IPS-15b (cell line): ENCODE results near the gene IRF2BP2.
A peak's percentile ranks its signal among the peaks of the same experiment; 100 is the strongest.

Source experiments
- H3K27me3 ChIP-seq: one replicate; pipeline ENCODE4 v1.6.1; 2013; ENCODE audit warnings: low read length; ENCODE audit not compliant: control insufficient read depth, insufficient read depth
- H3K36me3 ChIP-seq: one replicate; pipeline ENCODE4 v1.6.1; 2013; ENCODE audit warnings: low read length; ENCODE audit not compliant: control insufficient read depth, insufficient read depth
- H3K4me1 ChIP-seq: one replicate; pipeline ENCODE4 v1.6.1; 2013; ENCODE audit warnings: mild to moderate bottlenecking, low read length; ENCODE audit not compliant: control insufficient read depth, insufficient read depth
- H3K4me3 ChIP-seq: one replicate; pipeline ENCODE4 v1.5.1; 2013; ENCODE audit warnings: low read depth, low read length
- H3K9ac ChIP-seq: one replicate; pipeline ENCODE4 v1.6.1; 2013; ENCODE audit warnings: low read depth, mild to moderate bottlenecking, low read length
- H3K9me3 ChIP-seq: one replicate; pipeline ENCODE4 v1.6.1; 2013; ENCODE audit warnings: mild to moderate bottlenecking, low read length; ENCODE audit not compliant: control insufficient read depth, insufficient read depth

The IRF2BP2 gene

GRCh38 chr1:234610666-234611224 is 767 bp upstream of the IRF2BP2 start:
- Histone ChIP-seq H3K9ac (peak overlapping the region; percentile 81), H3K27me3 (no peaks in the 10 kb centered on the region), H3K4me3 (peak overlapping the region; percentile 74), H3K9me3 (no peaks in the 10 kb centered on the region), H3K36me3 (peaks cover 9% of the 10 kb centered on the region), H3K4me1 (peaks cover 17% of the 10 kb centered on the region)

- Histone ChIP-seq H3K36me3 (peaks cover 9% of the 10 kb centered on the region), H3K4me1 (peaks cover 17% of the 10 kb centered on the region), H3K4me3 (no peak overlapping the region), H3K9me3 (no peaks in the 10 kb centered on the region), H3K27me3 (no peaks in the 10 kb centered on the region), H3K9ac (no peak overlapping the region)
Measured at GRCh38 chr1:234609691-234610042, 311 bp downstream of the IRF2BP2 start.

GRCh38 chr1:234608911-234609690 is 877 bp downstream of the IRF2BP2 start:
- Histone ChIP-seq H3K27me3 (no peaks in the 10 kb centered on the region), H3K9ac (no peak overlapping the region), H3K36me3 (peaks cover 9% of the 10 kb centered on the region), H3K9me3 (no peaks in the 10 kb centered on the region), H3K4me1 (peaks cover 17% of the 10 kb centered on the region), H3K4me3 (peak overlapping the region; percentile 62)

GRCh38 chr1:234608025-234608910 is 1.7 kb downstream of the IRF2BP2 start:
- peaks cover 9% of the 10 kb centered on the region for H3K36me3 ChIP-seq
- no peaks in the 10 kb centered on the region for H3K27me3 ChIP-seq
- peaks cover 18% of the 10 kb centered on the region for H3K4me1 ChIP-seq
- peak overlapping the region; percentile 62 for H3K4me3 ChIP-seq
- H3K9me3 ChIP-seq: no peaks in the 10 kb centered on the region
- H3K9ac ChIP-seq: peak overlapping the region; percentile 60

GRCh38 chr1:234607109-234608024 is 2.6 kb downstream of the IRF2BP2 start:
- Histone ChIP-seq H3K4me3 (peak overlapping the region; percentile 62), H3K9ac (peak overlapping the region; percentile 60), H3K9me3 (no peaks in the 10 kb centered on the region), H3K36me3 (peaks cover 9% of the 10 kb centered on the region), H3K27me3 (no peaks in the 10 kb centered on the region), H3K4me1 (peaks cover 19% of the 10 kb centered on the region)

GRCh38 chr1:234606784-234607108 is 3.2 kb downstream of the IRF2BP2 start:
- peaks cover 9% of the 10 kb centered on the region for H3K36me3 ChIP-seq
- H3K4me1 ChIP-seq: peaks cover 17% of the 10 kb centered on the region
- no peaks in the 10 kb centered on the region for H3K9me3 ChIP-seq
- H3K4me3 ChIP-seq: peak overlapping the region; percentile 62
- no peaks in the 10 kb centered on the region for H3K27me3 ChIP-seq
- H3K9ac ChIP-seq: no peak overlapping the region

- Histone ChIP-seq H3K4me3 (peak overlapping the region; percentile 62), H3K9me3 (no peaks in the 10 kb centered on the region), H3K27me3 (no peaks in the 10 kb centered on the region), H3K9ac (no peak overlapping the region), H3K4me1 (peaks cover 17% of the 10 kb centered on the region), H3K36me3 (peaks cover 9% of the 10 kb centered on the region)
Measured at GRCh38 chr1:234605983-234606783, 3.8 kb downstream of the IRF2BP2 start.

- Histone ChIP-seq H3K36me3 (peaks cover 9% of the 10 kb centered on the region), H3K9me3 (no peaks in the 10 kb centered on the region), H3K4me1 (peaks cover 20% of the 10 kb centered on the region), H3K27me3 (no peaks in the 10 kb centered on the region), H3K9ac (no peak overlapping the region), H3K4me3 (peak overlapping the region; percentile 18)
Measured at GRCh38 chr1:234605399-234605982, 4.5 kb downstream of the IRF2BP2 start.

GRCh38 chr1:234604495-234605398 is 5.2 kb downstream of the IRF2BP2 start:
- H3K4me3 ChIP-seq: peak overlapping the region; percentile 15
- H3K9me3 ChIP-seq: no peaks in the 10 kb centered on the region
- H3K27me3 ChIP-seq: no peaks in the 10 kb centered on the region
- no peak overlapping the region for H3K9ac ChIP-seq
- H3K4me1 ChIP-seq: peaks cover 20% of the 10 kb centered on the region
- H3K36me3 ChIP-seq: peaks cover 9% of the 10 kb centered on the region
